Stimulated activated CD8-positive, alpha-beta memory T cell treated with anti-CD3 and anti-CD28 coated beads, Interleukin-4, amount 100 ng/mL, for 4 hours (primary cell): Measurements from ENCODE around the gene CDH20.

Experiments used
- DNase-seq, 2 donors: peaks; one replicate each; pipeline ENCODE4 v3.0.0-alpha.2; 2020; ENCODE audit warnings: low read depth in 2 of 2, low spot score in 1 of 2

The CDH20 gene

GRCh38 chr18:61528961-61529360, 195.7 kb downstream of the CDH20 start:
- DNase-seq = no peak

- DNase-seq = no peak
These were observed 197.5 kb downstream of the CDH20 start for GRCh38 chr18:61530681-61531080.

- no peak for DNase-seq
These were observed 198.0 kb downstream of the CDH20 start for GRCh38 chr18:61531182-61531581.

- no peak for DNase-seq
These were observed 198.7 kb downstream of the CDH20 start for GRCh38 chr18:61531891-61532290.

- no peak for DNase-seq
These were observed 202.2 kb downstream of the CDH20 start for GRCh38 chr18:61535401-61535800.

GRCh38 chr18:61541673-61542072, 208.4 kb downstream of the CDH20 start:
- no peak for DNase-seq

- no peak for DNase-seq
These were observed 209.4 kb downstream of the CDH20 start for GRCh38 chr18:61542596-61542995.

- no peak for DNase-seq
These were observed 210.3 kb downstream of the CDH20 start for GRCh38 chr18:61543518-61543917.

- no peak for DNase-seq
These were observed 210.9 kb downstream of the CDH20 start for GRCh38 chr18:61544178-61544577.

GRCh38 chr18:61545281-61546245, 212.3 kb downstream of the CDH20 start:
- DNase-seq = no peak

- no peak for DNase-seq
These were observed 213.4 kb downstream of the CDH20 start for GRCh38 chr18:61546590-61546989.

GRCh38 chr18:61549416-61549815, 216.2 kb downstream of the CDH20 start:
- DNase-seq = no peak

GRCh38 chr18:61549889-61550288, 216.7 kb downstream of the CDH20 start:
- no peak for DNase-seq

- DNase-seq = no peak
These were observed 218.4 kb downstream of the CDH20 start for GRCh38 chr18:61551586-61551985.

- no peak for DNase-seq
These were observed 219.9 kb downstream of the CDH20 start for GRCh38 chr18:61553045-61553659.

- DNase-seq = no peak
These were observed 221.0 kb downstream of the CDH20 start for GRCh38 chr18:61554117-61554776.

- no peak for DNase-seq
These were observed 221.7 kb downstream of the CDH20 start for GRCh38 chr18:61554946-61555361.

- DNase-seq = no peak
These were observed 223.1 kb downstream of the CDH20 start for GRCh38 chr18:61556316-61556715.

GRCh38 chr18:61556862-61557261, 223.6 kb downstream of the CDH20 start:
- no peak for DNase-seq

- DNase-seq = no peak
These were observed 236.1 kb downstream of the CDH20 start for GRCh38 chr18:61569176-61569892.

- DNase-seq = no peak
These were observed 236.8 kb downstream of the CDH20 start for GRCh38 chr18:61570070-61570469.
